Activated naive CD8-positive, alpha-beta T cell treated with anti-CD3 and anti-CD28 coated beads, Interleukin-2, amount 10 ng/mL, durations not matched to agents 7 days and 5 days (primary cell): ENCODE data around the gene CD6. TPM values are rescaled to one million over a fixed set of nuclear protein-coding genes. Genes with fewer than 3 reads are reported as not detected.

Experiments
- ATAC-seq: fragments of 150-1000 bp; cut with Tn5 transposase; one replicate; pipeline ENCODE4 v1.10.0; 2021; ENCODE audit warnings: low read depth, moderate library complexity
- POLR2A ChIA-PET: fragments of 350-600 bp; sonication (Branson Sonifier 250); formaldehyde crosslinking; loops from one replicate; lab custom pipeline; 2021; ENCODE audit warnings: antibody characterized with exemption; lab: Charles Lee
- DNase-seq: peaks from one replicate; pipeline ENCODE4 v3.0.0; 2021
- H3K27ac Mint-ChIP-seq: one replicate; pipeline ENCODE4 v1.8.0; 2022; ENCODE audit warnings: mild to moderate bottlenecking, mixed read lengths
- H3K27me3 Mint-ChIP-seq: one replicate; pipeline ENCODE4 v1.8.0; 2022; ENCODE audit warnings: mild to moderate bottlenecking, moderate library complexity, mixed read lengths
- H3K36me3 Mint-ChIP-seq: one replicate; pipeline ENCODE4 v1.8.0; 2021; ENCODE audit warnings: mild to moderate bottlenecking, mixed read lengths
- H3K4me1 Mint-ChIP-seq: one replicate; pipeline ENCODE4 v1.8.0; 2021; ENCODE audit warnings: mixed read lengths
- H3K4me3 Mint-ChIP-seq: one replicate; pipeline ENCODE4 v1.8.0; 2022; ENCODE audit warnings: mild to moderate bottlenecking, moderate library complexity, mixed read lengths
- H3K9me3 Mint-ChIP-seq: one replicate; pipeline ENCODE4 v1.8.0; 2021; ENCODE audit warnings: mixed read lengths
- total RNA-seq, 2 experiments: library from RNA; stranded (reverse); gene quantifications; one replicate each; pipeline ENCODE4 v1.2.3, GENCODE V29; 2021

Gene CD6
- total RNA-seq, 2 experiments from 2014 or later = 274 to 285 TPM

DNA sequence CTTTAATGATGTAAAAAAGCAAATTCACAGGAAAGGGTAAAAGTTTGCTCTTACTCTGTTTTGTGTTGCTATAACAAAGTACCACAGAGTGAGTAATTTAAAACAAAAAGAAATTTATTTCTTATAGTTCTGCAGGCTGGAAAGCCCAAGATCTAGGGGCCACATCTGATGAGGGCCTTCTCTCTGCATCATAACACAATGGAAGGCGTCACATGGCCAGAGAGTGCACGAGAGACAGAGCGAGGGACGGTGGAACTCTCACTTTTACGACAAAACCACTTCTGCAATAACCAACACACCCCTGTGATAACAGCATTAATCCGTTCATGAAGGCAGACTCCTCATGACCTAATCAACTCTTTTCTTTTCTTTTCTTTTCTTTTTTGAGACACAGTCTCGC, 31.1 kb downstream of the CD6 start:
- ATAC-seq = no peak
- POLR2A ChIA-PET = no interaction called here
- peaks cover 26% of the 10 kb centered on the region for H3K36me3 Mint-ChIP-seq
- no peak for DNase-seq
- no peaks in the 10 kb centered on the region for H3K9me3 Mint-ChIP-seq
- H3K27ac Mint-ChIP-seq = no peak overlapping the region
- H3K4me3 Mint-ChIP-seq = no peak overlapping the region
- H3K27me3 Mint-ChIP-seq = no peaks in the 10 kb centered on the region
- H3K4me1 Mint-ChIP-seq = peaks cover 50% of the 10 kb centered on the region

DNA sequence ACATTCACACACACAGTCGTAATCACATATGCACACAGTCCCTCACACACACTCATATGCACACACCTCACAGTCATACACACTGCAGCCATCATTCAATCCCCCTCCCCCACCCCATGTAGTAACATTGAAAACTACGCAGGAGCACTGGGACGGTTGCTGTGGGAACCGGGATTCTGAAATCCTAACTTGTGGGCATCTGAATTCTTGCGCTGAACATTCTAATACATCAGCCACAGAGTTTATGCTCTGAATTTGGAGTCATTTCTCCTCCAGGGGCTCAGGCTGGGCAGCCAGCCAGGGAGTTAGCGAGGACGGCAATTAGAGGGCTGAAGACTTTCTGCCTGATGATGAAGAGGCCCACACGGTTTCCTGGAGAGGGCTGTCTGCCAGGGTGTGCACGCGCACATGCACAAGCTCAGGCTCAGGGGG, 32.7 kb downstream of the CD6 start:
- Mint-ChIP-seq H3K4me3 (peak overlapping the region; percentile 71), H3K9me3 (no peaks in the 10 kb centered on the region), H3K36me3 (peaks cover 34% of the 10 kb centered on the region), H3K4me1 (peaks cover 45% of the 10 kb centered on the region), H3K27ac (peak overlapping the region; percentile 86), H3K27me3 (no peaks in the 10 kb centered on the region)
- DNase-seq (no peak), ATAC-seq (peak; percentile 81)
- POLR2A ChIA-PET = interaction anchor here (1.0 to 2.1 kb wide), 5 partner anchors 10 to 38 kb away, joined by 3 to 9 read pairs (median 5); partner anchors contain the start of gene CD6

DNA sequence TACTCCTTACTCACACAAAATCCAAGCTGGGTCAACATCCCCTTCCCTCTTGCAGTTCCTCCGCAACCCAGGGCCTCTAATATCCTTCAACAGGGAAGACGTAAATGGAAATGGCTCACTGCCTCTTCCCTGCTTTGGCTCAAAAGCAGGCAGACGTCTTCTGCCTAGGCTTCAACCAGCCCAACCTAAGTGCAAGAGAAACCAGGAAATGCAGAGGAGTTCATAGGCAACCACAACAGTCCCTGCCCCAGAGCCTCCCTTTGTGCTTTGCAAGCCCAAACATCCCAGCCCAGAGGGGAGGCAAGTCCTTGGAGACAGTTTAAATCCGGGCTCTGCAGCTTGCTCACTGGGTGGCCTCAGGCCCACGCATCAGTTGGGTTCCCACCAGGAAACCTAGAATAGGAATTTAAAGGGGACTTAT, 33.3 kb downstream of the CD6 start:
- ATAC-seq (peak; percentile 82), DNase-seq (no peak)
- Mint-ChIP-seq H3K36me3 (peaks cover 37% of the 10 kb centered on the region), H3K27ac (peak overlapping the region; percentile 86), H3K27me3 (no peaks in the 10 kb centered on the region), H3K9me3 (no peaks in the 10 kb centered on the region), H3K4me3 (peak overlapping the region; percentile 71), H3K4me1 (peaks cover 45% of the 10 kb centered on the region)
- POLR2A ChIA-PET = interaction anchor here (1.0 to 2.1 kb wide), 6 partner anchors 10 to 37 kb away, joined by 3 to 9 read pairs (median 5); partner anchors contain the start of gene CD6

DNA sequence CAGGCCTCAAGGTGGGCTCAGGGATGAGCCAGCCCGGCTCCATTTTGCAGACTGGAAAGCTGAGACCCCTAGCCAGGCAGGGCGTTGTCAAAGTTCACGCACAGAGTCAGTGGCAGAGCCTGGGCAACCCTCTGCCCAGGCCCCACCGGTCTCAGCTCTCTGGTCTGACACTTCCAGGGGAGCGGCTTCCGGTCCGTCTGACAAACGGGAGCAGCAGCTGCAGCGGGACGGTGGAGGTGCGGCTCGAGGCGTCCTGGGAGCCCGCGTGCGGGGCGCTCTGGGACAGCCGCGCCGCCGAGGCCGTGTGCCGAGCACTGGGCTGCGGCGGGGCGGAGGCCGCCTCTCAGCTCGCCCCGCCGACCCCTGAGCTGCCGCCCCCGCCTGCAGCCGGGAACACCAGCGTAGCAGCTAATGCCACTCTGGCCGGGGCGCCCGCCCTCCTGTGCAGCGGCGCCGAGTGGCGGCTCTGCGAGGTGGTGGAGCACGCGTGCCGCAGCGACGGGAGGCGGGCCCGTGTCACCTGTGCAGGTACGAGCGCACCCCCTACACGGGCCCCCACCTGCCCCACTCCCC, 36.0 kb downstream of the CD6 start:
- peaks cover 29% of the 10 kb centered on the region for H3K36me3 Mint-ChIP-seq
- no peaks in the 10 kb centered on the region for H3K27me3 Mint-ChIP-seq
- peaks cover 48% of the 10 kb centered on the region for H3K4me1 Mint-ChIP-seq
- DNase-seq (no peak), ATAC-seq (no peak)
- H3K4me3 Mint-ChIP-seq = peak overlapping the region; percentile 48
- H3K9me3 Mint-ChIP-seq = no peaks in the 10 kb centered on the region
- H3K27ac Mint-ChIP-seq = peak overlapping the region; percentile 67
- POLR2A ChIA-PET = interaction anchor here (1.0 to 1.3 kb wide), 2 partner anchors 11 to 36 kb away, joined by 3 to 4 read pairs; partner anchors contain the start of gene CD6

DNA sequence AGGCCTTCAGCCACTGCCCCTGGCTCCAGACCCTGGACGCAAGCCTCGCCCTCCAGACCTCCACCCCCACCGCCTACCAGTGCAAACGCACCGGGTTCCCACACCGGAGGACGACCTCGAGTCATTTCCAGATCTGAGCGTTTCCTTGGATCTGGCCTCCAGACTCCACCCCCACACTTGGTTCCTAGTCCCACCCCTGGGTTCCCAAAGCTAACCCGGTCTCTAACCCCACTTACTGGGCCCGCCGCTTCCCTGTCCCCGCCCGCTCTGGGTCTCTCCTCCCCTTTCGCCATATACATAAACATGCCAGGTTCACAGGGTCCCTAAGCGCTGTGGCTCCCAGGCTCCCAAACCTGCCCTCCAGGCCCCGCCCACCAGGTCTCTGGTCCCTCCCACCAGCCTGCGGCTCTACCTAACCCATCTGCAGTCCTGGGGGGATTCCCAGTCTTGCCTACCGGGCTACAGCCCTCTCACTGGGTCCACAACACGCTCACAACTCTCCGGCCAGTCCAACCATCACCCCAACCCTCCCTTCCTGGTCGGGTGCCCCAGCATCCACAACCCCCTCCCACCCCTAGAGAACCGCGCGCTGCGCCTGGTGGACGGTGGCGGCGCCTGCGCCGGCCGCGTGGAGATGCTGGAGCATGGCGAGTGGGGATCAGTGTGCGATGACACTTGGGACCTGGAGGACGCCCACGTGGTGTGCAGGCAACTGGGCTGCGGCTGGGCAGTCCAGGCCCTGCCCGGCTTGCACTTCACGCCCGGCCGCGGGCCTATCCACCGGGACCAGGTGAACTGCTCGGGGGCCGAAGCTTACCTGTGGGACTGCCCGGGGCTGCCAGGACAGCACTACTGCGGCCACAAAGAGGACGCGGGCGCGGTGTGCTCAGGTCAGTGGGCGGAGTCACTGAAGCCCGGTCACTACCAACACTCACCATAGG, 36.7 kb downstream of the CD6 start:
- no peak for DNase-seq

GRCh38 chr11:61008971-61009370, 37.5 kb downstream of the CD6 start:
- Mint-ChIP-seq H3K27me3 (no peaks in the 10 kb centered on the region), H3K36me3 (peaks cover 40% of the 10 kb centered on the region), H3K9me3 (no peaks in the 10 kb centered on the region), H3K27ac (peak overlapping the region; percentile 36), H3K4me3 (no peak overlapping the region), H3K4me1 (peaks cover 39% of the 10 kb centered on the region)
- DNase-seq (no peak), ATAC-seq (no peak)
- POLR2A ChIA-PET = no interaction called here

More for the DNA sequence above, 36.7 kb downstream of the CD6 start:
- POLR2A ChIA-PET = interaction anchor here (1.0 to 1.3 kb wide), 2 partner anchors 10 to 37 kb away, joined by 3 to 4 read pairs; partner anchors contain the start of gene CD6
- H3K9me3 Mint-ChIP-seq = no peaks in the 10 kb centered on the region
- ATAC-seq = no peak
- H3K4me1 Mint-ChIP-seq = peaks cover 46% of the 10 kb centered on the region
- no peaks in the 10 kb centered on the region for H3K27me3 Mint-ChIP-seq
- H3K36me3 Mint-ChIP-seq = peaks cover 35% of the 10 kb centered on the region
- H3K27ac Mint-ChIP-seq = peak overlapping the region; percentile 65
- H3K4me3 Mint-ChIP-seq = no peak overlapping the region

GRCh38 chr11:61009392-61010275, 38.2 kb downstream of the CD6 start:
- Mint-ChIP-seq H3K4me1 (peaks cover 33% of the 10 kb centered on the region), H3K36me3 (peaks cover 40% of the 10 kb centered on the region)

DNA sequence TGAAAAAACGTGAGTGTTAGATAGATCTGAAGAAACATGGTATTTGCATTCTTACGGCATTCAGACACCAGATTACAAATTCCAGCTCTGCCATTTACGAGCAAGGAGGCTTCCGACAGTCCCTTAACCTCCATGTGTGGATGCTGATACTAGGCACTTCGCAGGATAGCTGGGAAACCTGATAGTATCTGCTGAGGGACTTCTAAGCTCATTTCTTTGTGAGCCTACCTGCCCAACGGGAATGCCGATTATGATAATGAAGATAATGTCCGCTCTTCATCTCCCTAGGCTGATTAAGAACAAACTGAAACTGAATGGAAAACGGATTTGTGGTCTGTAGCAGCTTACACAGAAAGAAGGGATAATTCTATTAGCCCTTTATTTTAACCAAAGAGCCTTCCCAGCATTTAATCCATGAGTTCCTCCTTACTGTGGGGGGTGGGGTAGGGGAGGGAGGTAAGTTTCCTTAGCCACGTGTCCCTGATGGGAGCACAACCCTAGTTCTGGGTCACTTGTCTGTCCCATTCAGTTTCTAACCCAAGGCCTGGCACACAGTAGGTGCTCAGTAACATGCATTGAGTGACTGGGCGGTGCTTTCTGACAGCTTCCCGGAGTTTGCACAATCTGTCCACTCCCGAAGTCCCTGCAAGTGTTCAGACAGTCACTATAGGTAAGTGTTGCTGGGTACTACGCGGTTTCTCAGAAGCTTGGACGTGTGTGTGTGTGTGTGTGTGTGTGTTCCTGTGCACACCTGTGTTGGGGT, 39.2 kb downstream of the CD6 start:
- Mint-ChIP-seq H3K36me3 (peaks cover 45% of the 10 kb centered on the region), H3K27ac (no peak overlapping the region), H3K27me3 (no peaks in the 10 kb centered on the region), H3K9me3 (no peaks in the 10 kb centered on the region), H3K4me1 (peaks cover 25% of the 10 kb centered on the region), H3K4me3 (no peak overlapping the region)
- DNase-seq = no peak
- ATAC-seq = no peak
- POLR2A ChIA-PET = no interaction called here

More at GRCh38 chr11:61009392-61010275, 38.2 kb downstream of the CD6 start:
- no peaks in the 10 kb centered on the region for H3K9me3 Mint-ChIP-seq
- H3K4me3 Mint-ChIP-seq = no peak overlapping the region
- no peak for ATAC-seq
- no peak for DNase-seq
- POLR2A ChIA-PET = no interaction called here
- H3K27ac Mint-ChIP-seq = peak overlapping the region; percentile 36
- no peaks in the 10 kb centered on the region for H3K27me3 Mint-ChIP-seq

DNA sequence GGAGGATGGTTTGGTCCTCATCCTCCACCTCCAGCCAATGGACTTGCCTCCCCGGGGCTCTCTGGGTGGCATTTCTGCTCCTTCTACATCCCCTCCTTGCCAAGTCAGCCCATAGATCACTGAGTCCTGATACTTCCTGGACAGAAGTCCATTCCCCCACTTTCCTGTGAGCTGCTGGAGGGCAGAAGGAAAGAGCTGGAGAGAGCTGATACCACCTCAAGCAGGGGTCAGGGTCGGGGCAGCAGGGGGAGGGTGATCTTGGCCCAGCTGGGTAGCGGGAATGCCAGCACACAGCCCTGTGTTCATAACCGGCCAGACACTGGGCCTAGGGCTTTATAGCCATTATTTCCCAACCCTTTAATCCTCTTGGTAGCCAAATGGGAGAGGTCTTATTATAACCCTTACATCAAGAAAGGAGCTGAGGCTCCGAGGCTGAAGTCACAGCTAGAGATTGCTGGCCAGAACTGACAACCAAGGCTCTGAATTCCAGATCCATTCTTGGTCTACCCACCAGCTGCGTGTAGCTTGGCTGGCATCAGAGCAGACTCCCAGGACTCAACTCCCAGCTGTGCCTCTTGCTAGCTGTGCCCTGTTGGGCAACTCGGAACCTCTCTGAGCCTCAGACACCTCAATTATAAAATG, 39.9 kb downstream of the CD6 start:
- Mint-ChIP-seq H3K9me3 (no peaks in the 10 kb centered on the region), H3K4me1 (peaks cover 21% of the 10 kb centered on the region), H3K36me3 (peaks cover 45% of the 10 kb centered on the region), H3K27me3 (no peaks in the 10 kb centered on the region), H3K4me3 (no peak overlapping the region), H3K27ac (no peak overlapping the region)
- POLR2A ChIA-PET = interaction anchor here (1.1 kb wide), 2 partner anchors 11 to 25 kb away, joined by 3 to 5 read pairs; no protein-coding TSS in a partner anchor
- no peak for DNase-seq
- ATAC-seq = no peak

GRCh38 chr11:61011950-61012736, 40.7 kb downstream of the CD6 start:
- H3K4me1 Mint-ChIP-seq = peaks cover 14% of the 10 kb centered on the region
- POLR2A ChIA-PET = interaction anchor here (1.1 kb wide), 2 partner anchors 12 to 26 kb away, joined by 3 to 5 read pairs; no protein-coding TSS in a partner anchor
- no peak for ATAC-seq

DNA sequence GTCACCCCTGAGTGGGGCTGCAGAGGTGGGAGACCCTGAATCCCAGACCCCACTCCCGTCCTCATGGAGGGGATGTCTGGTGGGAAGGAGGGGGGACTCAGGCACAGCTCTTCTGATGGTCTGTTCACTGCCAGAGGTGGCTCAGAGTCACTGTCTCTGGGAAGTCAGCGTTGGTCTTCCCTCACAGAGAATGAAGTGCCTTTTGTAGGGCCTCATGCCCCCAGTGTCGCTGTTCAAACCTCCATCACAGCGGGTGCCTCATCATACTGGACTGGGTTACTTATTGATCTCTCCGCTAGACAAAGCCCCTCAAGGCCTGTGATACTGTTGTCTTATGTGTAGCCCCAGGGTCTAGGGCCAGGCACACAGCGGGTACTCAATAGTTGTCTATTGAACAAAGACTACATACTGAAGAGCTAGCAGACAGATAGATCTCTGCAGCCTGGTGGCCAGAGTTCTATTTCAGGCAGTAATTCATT, 41.3 kb downstream of the CD6 start:
- DNase-seq = no peak
- peaks cover 42% of the 10 kb centered on the region for H3K36me3 Mint-ChIP-seq
- no peaks in the 10 kb centered on the region for H3K9me3 Mint-ChIP-seq
- H3K4me1 Mint-ChIP-seq = peaks cover 13% of the 10 kb centered on the region
- no peaks in the 10 kb centered on the region for H3K27me3 Mint-ChIP-seq
- H3K4me3 Mint-ChIP-seq = no peak overlapping the region
- POLR2A ChIA-PET = interaction anchor here (1.8 kb wide), 1 partner anchor 26 kb away, joined by 5 read pairs; no protein-coding TSS in a partner anchor
- peak overlapping the region; percentile 39 for H3K27ac Mint-ChIP-seq
- no peak for ATAC-seq

More at GRCh38 chr11:61011950-61012736, 40.7 kb downstream of the CD6 start:
- Mint-ChIP-seq H3K4me3 (no peak overlapping the region), H3K36me3 (peaks cover 40% of the 10 kb centered on the region), H3K27me3 (no peaks in the 10 kb centered on the region), H3K9me3 (no peaks in the 10 kb centered on the region), H3K27ac (peak overlapping the region; percentile 70)
- no peak for DNase-seq
